Endothelial cell of umbilical vein (primary cell): Measurements from ENCODE around the gene TAOK2. TPM values are rescaled to one million over a fixed set of nuclear protein-coding genes. Genes with fewer than 3 reads are reported as not detected.

ENCODE experiments used
- BruUV-seq: library from RNA; stranded (reverse); fragments of 400-500 nt; replicated peaks from 2 replicates; lab custom pipeline; 2021; lab: Mats Ljungman, UMichigan
- CTCF ChIA-PET: fragments of 300-600, 350-600 bp; sonication (Branson Sonifier 250); formaldehyde crosslinking; loops from one replicate; lab custom pipeline; 2021; ENCODE audit warnings: antibody characterized with exemption, inconsistent platforms; lab: Charles Lee
- POLR2A ChIA-PET: fragments of 300-600, 350-600 bp; sonication (Branson Sonifier 250); formaldehyde crosslinking; loops from one replicate; lab custom pipeline; 2021; ENCODE audit warnings: antibody characterized with exemption, inconsistent platforms; lab: Charles Lee
- DNase-seq: peaks from one replicate; pipeline ENCODE4 v3.0.0-alpha.2; 2011; ENCODE audit warnings: low read depth, low spot score
- FAIRE-seq: peaks from 2 replicates; lab custom pipeline; 2011; peaks lifted over from hg19 to GRCh38; lab: Jason Lieb, UNC
- H2AFZ ChIP-seq: 2 replicates; pipeline ENCODE4 v1.6.0; 2012; ENCODE audit warnings: low read depth, low read length, control low read depth, inconsistent platforms
- H3K27ac ChIP-seq: 2 replicates; pipeline ENCODE4 v1.5.1; 2011; ENCODE audit warnings: low read depth, mild to moderate bottlenecking, control low read depth, low read length, moderate library complexity; ENCODE audit not compliant: insufficient read depth
- H3K27me3 ChIP-seq, 2 experiments: 2 replicates each; pipeline versions ENCODE4 v1.6.0 to v1.6.1; 2011; ENCODE audit warnings: low read length in 2 of 2, mixed read lengths in 1 of 2; ENCODE audit not compliant: control insufficient read depth in 2 of 2, insufficient read depth in 2 of 2
- H3K36me3 ChIP-seq, 2 experiments: 2 replicates in 1 of 2; 3 replicates in 1 of 2; pipeline ENCODE4 v1.5.1; 2011; ENCODE audit warnings: low read length in 2 of 2, mild to moderate bottlenecking in 1 of 2, moderate library complexity in 1 of 2; ENCODE audit not compliant: control insufficient read depth in 2 of 2, insufficient read depth in 2 of 2; ENCODE audit errors: extremely low read depth in 1 of 2
- H3K4me1 ChIP-seq: 3 replicates; pipeline ENCODE4 v1.5.1; 2011; ENCODE audit warnings: mild to moderate bottlenecking, low read length; ENCODE audit not compliant: control insufficient read depth, insufficient read depth; ENCODE audit errors: extremely low read depth
- H3K4me2 ChIP-seq: 2 replicates; pipeline ENCODE4 v1.6.1; 2011; ENCODE audit warnings: low read length, control low read depth, mixed read lengths; ENCODE audit not compliant: insufficient read depth
- H3K4me3 ChIP-seq, 3 experiments: fragments of 200-600 bp in 1 of 3; sonication (generic), shearing (Covaris generic) in 1 of 3; replicated peaks in 1 of 3; 2 replicates each; pipeline ENCODE4 v1.5.1; 2011 to 2016; ENCODE audit warnings: control low read depth in 3 of 3, low read length in 3 of 3, mild to moderate bottlenecking in 2 of 3, inconsistent platforms in 1 of 3, low read depth in 1 of 3, moderate library complexity in 1 of 3; ENCODE audit not compliant: insufficient read depth in 1 of 3
- H3K79me2 ChIP-seq: 2 replicates; pipeline ENCODE4 v1.6.0; 2012; ENCODE audit warnings: low read length, inconsistent platforms; ENCODE audit not compliant: control insufficient read depth, insufficient read depth
- H3K9ac ChIP-seq: replicated peaks from 2 replicates; pipeline ENCODE3; 2011; ENCODE audit warnings: low read length, control low read depth; ENCODE audit not compliant: insufficient read depth; ENCODE audit errors: extremely low read depth
- H3K9me1 ChIP-seq: replicated peaks from 3 replicates; pipeline ENCODE4 v1.6.0; 2011; ENCODE audit warnings: mild to moderate bottlenecking, low read length; ENCODE audit not compliant: control insufficient read depth, insufficient read depth; ENCODE audit errors: extremely low read depth
- H3K9me3 ChIP-seq: replicated peaks from 2 replicates; pipeline ENCODE4 v1.5.1; 2012; ENCODE audit warnings: low read length, inconsistent platforms; ENCODE audit not compliant: control insufficient read depth, insufficient read depth
- H4K20me1 ChIP-seq: replicated peaks from 2 replicates; pipeline ENCODE3; 2011; ENCODE audit warnings: mild to moderate bottlenecking, low read length; ENCODE audit not compliant: control insufficient read depth, insufficient read depth; ENCODE audit errors: extremely low read depth
- FOS ChIP-seq: IDR thresholded peaks from 2 replicates; pipeline ENCODE4 v1.6.1; 2011; ENCODE audit warnings: mild to moderate bottlenecking, low read length, moderate library complexity, borderline replicate concordance; ENCODE audit not compliant: insufficient read depth
- GATA2 ChIP-seq: IDR thresholded peaks from 2 replicates; pipeline ENCODE4 v1.7.0; 2011; ENCODE audit warnings: low read depth, mild to moderate bottlenecking, moderate library complexity, mixed read lengths, low read length; ENCODE audit not compliant: insufficient read length, insufficient read depth
- JUN ChIP-seq: IDR thresholded peaks from 2 replicates; pipeline ENCODE4 v1.6.1; 2011; ENCODE audit warnings: borderline replicate concordance, low read depth; ENCODE audit not compliant: insufficient read length, insufficient read depth
- MYC ChIP-seq: IDR thresholded peaks from one replicate; pipeline ENCODE4 v1.6.1; 2011; ENCODE audit warnings: mild to moderate bottlenecking, low read depth, low read length
- POLR2A ChIP-seq: IDR thresholded peaks from 2 replicates; pipeline ENCODE4 v1.6.1; 2012; ENCODE audit warnings: low read depth, mild to moderate bottlenecking, control low read depth, low read length
- POLR2AphosphoS5 ChIP-seq: IDR thresholded peaks from 2 replicates; pipeline ENCODE4 v1.6.1; 2012; ENCODE audit warnings: low read depth, mild to moderate bottlenecking, control low read depth, low read length, moderate library complexity; ENCODE audit not compliant: insufficient read depth
- dilution Hi-C: fragments of 300-500 bp; cut with MboI; formaldehyde crosslinking; loops from one replicate; pipeline ENCODE4 v1.15.0; 2019; ENCODE audit warnings: low sequenced_read_pairs; ENCODE audit not compliant: extremely low pct_ligation_motif_present
- intact Hi-C: fragments of 100-400 bp; cut with micrococcal nuclease; formaldehyde crosslinking; loops from one replicate; pipeline ENCODE4 v1.10.0; 2022
- polyA plus RNA-seq, 4 experiments: library from polyadenylated mRNA; depleted of rRNA in 3 of 4; stranded (reverse) in 3 of 4; unstranded in 1 of 4; fragments of >200 nt; gene quantifications; 2 replicates each; pipeline versions ENCODE4 v1.2.1 to v1.2.3, GENCODE V29; 2011 to 2012; ENCODE audit warnings: missing spikeins in 1 of 4
- total RNA-seq: library from RNA; stranded (reverse); gene quantifications from 2 replicates; pipeline ENCODE4 v1.2.3, GENCODE V29; 2021
- TF ChIP-seq, protein P1 (sequence below): IDR thresholded peaks from 2 replicates; pipeline ENCODE4 v1.6.1; 2011; ENCODE audit not compliant: insufficient read depth, insufficient read length

The TAOK2 gene
- total and polyA plus RNA-seq, 2 donors (not counting 3 experiments of a cell fraction or from before 2014, with no cell fraction given), result 52.8 to 114 TPM

DNA sequence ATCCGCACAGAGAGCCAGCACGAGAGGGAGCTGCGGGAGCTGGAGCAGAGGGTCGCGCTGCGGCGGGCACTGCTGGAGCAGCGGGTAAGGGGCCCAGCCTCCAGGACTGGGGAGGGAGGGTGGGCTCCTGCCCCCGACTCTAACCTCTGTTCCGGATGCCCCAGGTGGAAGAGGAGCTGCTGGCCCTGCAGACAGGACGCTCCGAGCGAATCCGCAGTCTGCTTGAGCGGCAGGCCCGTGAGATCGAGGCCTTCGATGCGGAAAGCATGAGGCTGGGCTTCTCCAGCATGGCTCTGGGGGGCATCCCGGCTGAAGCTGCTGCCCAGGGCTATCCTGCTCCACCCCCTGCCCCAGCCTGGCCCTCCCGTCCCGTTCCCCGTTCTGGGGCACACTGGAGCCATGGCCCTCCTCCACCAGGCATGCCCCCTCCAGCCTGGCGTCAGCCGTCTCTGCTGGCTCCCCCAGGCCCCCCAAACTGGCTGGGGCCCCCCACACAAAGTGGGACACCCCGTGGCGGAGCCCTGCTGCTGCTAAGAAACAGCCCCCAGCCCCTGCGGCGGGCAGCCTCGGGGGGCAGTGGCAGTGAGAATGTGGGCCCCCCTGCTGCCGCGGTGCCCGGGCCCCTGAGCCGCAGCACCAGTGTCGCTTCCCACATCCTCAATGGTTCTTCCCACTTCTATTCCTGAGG, 17.4 kb downstream of the TAOK2 start:
- Histone ChIP-seq H4K20me1 (no peaks in the 10 kb centered on the region), H3K9ac (no peak overlapping the region), H2AFZ (no peak overlapping the region), H3K9me3 (no peaks in the 10 kb centered on the region), H3K4me1 (peaks cover 14% of the 10 kb centered on the region), H3K27me3 (no peaks in the 10 kb centered on the region), H3K27ac (no peak overlapping the region), H3K36me3 (peaks cover 21 to 63% of the 10 kb centered on the region in 2 experiments), H3K4me3 (no peak overlapping the region), H3K79me2 (no peaks in the 10 kb centered on the region), H3K4me2 (no peak overlapping the region), H3K9me1 (no peaks in the 10 kb centered on the region)
- no peak for FAIRE-seq
- DNase-seq, result no peak
- CTCF ChIA-PET, result interaction anchor here (0.6 to 1.9 kb wide), 2 partner anchors 41 to 115 kb away, joined by 3 to 6 read pairs; partner anchors contain the start of gene TLCD3B
- POLR2A ChIA-PET, result no interaction called here
- TF ChIP-seq MYC (no peak), POLR2A (no peak), POLR2AphosphoS5 (no peak)
- dilution Hi-C loops, result loop anchor here (10.0 kb wide), 1 partner anchor 186 kb away; the partner anchor contains the start of gene MAZ
- intact Hi-C loops, result no loop called here
- BruUV-seq, result no TSS peak

DNA sequence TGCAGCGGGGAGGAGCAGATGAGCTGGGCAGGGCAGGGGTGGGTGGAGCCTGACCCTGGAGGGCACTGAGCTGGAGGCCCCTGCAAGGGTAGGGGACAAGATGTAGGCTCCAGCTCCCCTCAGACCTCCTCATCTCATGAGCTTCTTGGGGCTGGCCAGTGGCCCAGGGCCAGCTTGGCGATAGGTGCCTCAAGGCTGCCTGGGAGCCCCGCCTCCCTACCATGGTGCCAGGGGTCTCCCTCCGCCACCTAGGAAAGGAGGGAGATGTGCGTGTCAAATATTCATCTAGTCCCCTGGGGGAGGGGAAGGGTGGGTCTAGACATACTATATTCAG, 17.9 kb downstream of the TAOK2 start:
- DNase-seq (no peak), FAIRE-seq (no peak)
- Histone ChIP-seq H3K4me2 (no peak overlapping the region), H3K4me3 (no peak overlapping the region), H3K79me2 (peaks cover 3% of the 10 kb centered on the region), H4K20me1 (no peaks in the 10 kb centered on the region), H3K9me3 (no peaks in the 10 kb centered on the region), H3K27me3 (no peaks in the 10 kb centered on the region), H3K9ac (no peak overlapping the region), H3K27ac (no peak overlapping the region), H3K9me1 (no peaks in the 10 kb centered on the region), H3K36me3 (peaks cover 21 to 58% of the 10 kb centered on the region in 2 experiments), H2AFZ (no peak overlapping the region), H3K4me1 (peaks cover 15% of the 10 kb centered on the region)
- dilution Hi-C loops (loop anchor here (10.0 kb wide), 1 partner anchor 187 kb away; the partner anchor contains the start of gene MAZ), intact Hi-C loops (no loop called here)
- ChIA-PET POLR2A (no interaction called here), CTCF (interaction anchor here (0.6 to 1.9 kb wide), 2 partner anchors 40 to 116 kb away, joined by 3 to 6 read pairs; partner anchors contain the start of gene TLCD3B)
- TF ChIP-seq JUN (no peak), MYC (no peak), GATA2 (no peak), FOS (no peak)
- TF ChIP-seq, protein P1, sequence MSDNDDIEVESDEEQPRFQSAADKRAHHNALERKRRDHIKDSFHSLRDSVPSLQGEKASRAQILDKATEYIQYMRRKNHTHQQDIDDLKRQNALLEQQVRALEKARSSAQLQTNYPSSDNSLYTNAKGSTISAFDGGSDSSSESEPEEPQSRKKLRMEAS, result no peak
- BruUV-seq, result no TSS peak
